ENCODE measurements around the gene ALMS1.

DNA sequence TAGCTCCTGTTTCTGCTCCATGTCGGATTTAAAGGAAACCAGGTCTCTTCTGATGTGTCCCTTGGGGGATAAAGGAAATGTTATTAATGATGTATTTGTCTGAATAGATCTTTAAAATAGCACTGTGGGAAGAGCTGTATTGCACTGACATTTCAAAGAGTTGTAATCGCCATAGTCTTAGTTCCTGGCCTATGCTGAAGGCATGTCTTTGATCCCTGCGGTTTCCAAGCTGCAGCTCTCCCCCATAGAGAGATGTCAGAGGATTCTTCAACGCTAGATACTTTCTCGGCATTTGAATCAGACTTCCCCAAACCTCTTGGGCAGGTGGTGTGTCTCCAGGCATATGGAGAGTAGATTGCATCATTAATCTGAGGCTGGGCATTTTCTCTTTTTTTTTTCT lies 216.1 kb downstream of the ALMS1 start:
- TF ChIP-seq POLR2AphosphoS5 (IDR thresholded peaks at IDR 0.05; ENCODE audit: low read depth, low read length), result no peak
- no peak for TF ChIP-seq POLR2A (IDR thresholded peaks at IDR 0.05; ENCODE audit: low read depth, low read length)
- TF ChIP-seq TAF1 (IDR thresholded peaks at IDR 0.05; ENCODE audit: borderline replicate concordance, low read depth, low read length), result no peak

Data from GM12892 (cell line).